GM19455 (cell line): ENCODE measurements around the gene CPXM2.
"Not testable (repeated sequence)": the region's sequence is repeated elsewhere in the genome, so short reads cannot be mapped to it uniquely, and the experiment has no call there.

Experiments used
- ATAC-seq: cut with Tn5 transposase; IDR thresholded peaks from one replicate; pipeline ENCODE4 v1.9.1; 2021; ENCODE audit not compliant: unreplicated experiment

The CPXM2 gene

DNA sequence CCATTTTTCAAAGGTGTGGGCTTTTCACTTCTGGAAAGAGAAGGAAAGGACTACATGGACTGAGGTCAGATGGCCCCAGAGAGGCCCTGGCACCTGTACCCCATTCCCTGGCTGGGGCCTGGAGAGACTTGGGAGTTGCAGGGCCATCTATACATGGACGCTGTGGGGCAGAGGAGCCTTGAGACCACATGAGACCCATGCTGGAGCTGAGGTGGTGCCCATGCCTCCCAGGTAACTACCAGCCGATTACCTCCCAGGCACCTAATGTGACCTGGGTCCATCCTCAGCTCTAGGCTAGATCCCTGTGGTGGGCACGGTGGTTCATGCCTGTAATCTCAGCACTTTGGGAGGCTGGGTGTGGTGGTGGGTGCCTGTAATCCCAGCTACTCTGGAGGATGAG lies 144.2 kb downstream of the CPXM2 start:
- ATAC-seq: no peak

DNA sequence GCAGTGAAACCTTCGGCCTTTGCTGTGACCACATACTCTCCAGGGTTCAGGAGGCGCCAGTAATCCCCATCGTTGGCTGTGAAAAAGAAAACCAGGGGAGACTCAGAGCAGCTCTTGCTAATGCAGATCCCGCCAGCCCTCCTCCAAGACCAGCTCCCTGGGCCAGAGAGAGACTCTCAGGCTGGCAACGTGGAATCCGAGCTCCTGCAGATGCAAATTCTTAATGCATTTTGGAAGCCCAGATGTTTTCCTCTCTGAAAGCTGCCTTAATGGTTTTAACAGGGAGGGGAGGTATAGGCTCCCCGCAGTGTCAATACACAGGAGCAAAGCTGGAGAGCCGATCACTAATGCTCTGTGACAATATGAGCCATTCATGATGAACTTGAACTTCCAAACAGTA lies 144.7 kb downstream of the CPXM2 start:
- no peak for ATAC-seq

DNA sequence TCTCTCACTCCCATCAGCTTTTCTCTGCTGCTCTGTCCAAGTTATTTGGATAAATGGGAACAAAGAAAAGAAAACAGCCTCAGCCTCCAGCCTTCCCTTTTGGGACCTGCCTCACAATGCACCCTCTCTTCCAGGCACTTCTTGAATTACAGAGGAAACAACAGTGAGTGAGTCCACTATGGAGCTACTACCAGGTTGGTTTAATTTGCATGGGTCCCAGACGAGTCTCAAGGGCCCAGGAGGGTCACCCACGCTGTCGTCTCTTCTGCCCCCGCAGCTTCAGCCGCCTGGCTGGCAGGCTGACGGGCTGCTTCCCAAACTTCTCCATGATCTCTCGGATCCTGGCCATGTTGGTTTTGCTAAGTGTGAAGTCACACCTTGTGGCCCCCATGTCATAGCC lies 145.1 kb downstream of the CPXM2 start:
- no peak for ATAC-seq

DNA sequence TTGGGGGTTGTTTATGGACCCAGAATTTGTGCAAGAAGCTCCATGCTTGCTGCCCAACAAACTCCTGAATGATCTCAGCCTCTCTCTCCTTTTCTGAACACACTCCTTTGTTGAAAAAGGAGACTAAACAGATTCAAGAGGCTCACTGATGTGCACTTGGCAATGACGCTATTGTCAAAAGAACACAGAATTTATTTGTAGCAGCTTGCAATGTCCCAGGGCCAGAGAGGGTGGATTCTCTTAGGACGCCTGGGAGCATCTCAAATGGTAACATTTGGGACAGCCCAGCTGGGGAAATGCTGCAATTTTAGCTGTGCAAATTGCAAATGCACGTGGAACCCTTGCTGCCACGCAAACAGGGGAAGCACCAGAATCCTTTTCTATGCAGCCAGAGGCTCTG lies 145.5 kb downstream of the CPXM2 start:
- no peak for ATAC-seq

DNA sequence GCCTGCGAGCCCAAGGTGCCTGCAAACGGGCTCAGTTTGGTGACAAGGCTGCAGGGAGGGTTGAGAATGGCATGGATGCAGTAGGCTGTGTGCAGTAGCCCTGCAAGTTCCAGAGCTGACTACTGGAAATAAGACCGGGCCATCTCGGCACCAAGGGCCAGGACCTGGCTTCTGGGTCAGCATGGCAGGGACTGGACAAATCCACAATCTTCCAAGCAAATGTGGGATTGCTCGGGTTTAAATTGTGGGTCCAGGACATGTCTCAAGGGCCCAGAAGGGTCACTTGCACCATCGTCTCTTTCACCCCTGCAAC lies 147.4 kb downstream of the CPXM2 start:
- no peak for ATAC-seq

DNA sequence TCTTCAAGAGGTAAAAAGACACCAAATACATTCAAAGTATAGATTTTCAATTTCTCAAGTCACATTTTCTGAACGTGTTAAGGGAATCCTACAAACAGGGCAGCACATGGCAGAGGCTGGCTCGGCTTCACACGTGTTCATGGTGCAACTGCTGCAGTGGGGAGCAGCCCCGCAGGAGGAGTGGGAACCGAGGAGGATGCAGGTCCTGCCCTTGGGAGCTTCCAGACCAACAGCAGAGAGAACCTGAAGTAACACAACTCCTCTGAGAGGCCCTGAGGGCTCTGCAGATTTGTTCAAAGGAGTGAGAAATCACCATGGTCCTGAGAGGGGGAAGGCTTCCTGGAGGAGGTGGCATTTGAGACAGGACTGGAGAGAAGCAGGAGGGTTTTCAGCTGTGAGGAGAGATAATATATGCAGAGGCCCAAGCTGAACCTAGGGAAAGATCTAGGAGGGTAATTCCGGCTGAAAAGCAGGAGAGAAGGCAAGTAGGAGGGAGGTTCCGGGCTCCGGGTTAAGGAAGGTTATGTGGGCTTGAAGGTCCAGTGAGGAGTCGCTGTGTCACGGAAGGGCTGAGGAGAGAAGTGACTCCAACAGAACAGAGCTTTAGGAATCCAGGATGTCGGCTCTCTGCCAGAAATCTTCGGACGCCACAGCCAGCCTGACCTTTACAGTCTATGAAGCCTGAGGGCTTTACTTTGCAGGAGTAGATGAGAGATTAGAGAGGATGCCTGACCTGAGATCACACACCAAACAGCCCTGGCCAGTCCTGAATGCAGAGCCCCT lies 148.0 kb downstream of the CPXM2 start:
- no peak for ATAC-seq

DNA sequence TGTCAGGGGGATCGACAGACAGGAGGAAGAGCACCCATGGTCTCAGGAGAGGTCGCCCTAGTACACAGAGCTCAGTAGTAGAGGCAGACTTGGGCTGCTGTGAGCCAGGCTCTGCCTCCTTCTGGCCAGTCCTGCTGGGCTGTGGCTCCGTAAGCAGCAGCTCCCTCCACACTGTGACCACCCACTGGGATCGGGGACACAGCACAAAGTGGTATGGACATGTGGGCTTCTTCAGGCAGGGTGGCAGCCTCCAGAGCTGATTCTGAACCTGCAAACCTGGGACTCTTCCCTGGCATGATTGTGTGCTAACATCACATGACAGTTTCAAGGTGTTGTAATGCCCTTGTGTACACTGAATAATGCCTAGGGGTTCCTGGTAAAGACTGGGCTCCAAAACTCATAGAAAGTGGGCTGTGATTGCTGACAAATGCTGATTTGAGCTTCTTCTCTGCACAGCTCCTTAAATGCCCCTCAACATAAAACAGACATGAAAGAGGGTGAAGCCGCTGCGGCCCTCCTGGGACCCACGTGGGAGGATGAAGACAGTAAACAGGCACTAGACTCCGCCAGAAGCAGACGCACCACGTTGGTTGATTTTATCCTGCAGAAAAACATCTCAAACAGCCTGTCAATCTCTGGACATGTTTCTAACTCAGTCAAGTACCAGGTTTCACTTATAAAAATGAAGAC lies 148.7 kb downstream of the CPXM2 start:
- ATAC-seq: no peak

DNA sequence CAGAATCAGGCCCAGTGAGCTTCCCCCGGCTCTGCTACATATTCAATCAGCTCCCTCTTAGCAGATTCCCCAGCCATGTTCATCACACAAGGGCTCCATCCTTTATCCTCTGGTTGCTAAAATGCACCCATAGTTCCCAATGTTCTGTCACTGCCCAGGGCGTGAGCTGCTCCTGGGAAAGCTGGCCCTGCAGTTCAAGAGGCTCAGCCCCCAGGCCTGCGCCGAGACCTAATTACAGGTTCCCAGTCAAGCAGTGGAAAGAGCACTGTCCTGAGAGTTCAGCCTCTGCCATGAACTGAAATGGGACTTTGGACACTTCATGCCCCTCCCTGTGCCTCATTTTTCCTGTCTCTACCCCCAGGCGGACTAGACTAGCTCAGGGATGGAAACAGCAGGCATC lies 149.9 kb downstream of the CPXM2 start:
- no peak for ATAC-seq

DNA sequence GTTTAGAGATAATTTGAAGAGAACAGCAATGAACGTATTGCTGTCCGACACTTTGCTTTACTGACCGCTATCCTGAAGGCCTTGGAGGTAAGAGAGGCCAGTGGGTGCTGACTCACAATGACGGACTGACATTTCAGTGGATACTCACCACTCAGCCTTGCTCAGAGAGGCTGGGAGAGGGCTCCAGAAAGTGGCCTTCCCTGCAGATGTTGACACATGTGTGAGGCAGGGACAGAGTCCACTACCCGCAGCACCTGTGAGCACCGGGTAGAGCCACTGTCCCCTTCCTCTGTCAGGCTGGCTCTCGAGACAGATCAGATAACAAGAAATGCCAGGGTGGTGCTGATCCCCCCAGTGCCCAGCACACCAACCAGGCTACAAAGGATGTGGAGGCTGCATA lies 150.5 kb downstream of the CPXM2 start:
- no peak for ATAC-seq

DNA sequence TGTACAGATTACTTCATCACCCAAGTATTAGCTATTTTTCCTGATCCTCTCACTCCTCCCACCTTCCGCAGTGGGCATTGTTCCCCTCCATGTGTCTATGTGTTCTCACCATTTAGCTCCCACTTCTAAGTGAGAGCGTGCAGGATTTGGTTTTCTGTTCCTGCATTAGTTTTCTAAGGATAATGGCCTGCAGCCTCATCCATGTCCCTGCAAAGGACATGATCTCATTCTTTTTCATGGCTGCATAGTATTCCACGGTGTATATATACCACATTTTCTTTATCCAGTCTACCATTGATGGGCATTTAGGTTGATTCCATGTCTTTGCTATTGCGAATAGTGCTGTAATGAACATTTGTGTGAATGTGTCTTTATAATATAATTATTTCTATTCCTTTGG lies 154.7 kb downstream of the CPXM2 start:
- ATAC-seq: not testable (repeated sequence)

DNA sequence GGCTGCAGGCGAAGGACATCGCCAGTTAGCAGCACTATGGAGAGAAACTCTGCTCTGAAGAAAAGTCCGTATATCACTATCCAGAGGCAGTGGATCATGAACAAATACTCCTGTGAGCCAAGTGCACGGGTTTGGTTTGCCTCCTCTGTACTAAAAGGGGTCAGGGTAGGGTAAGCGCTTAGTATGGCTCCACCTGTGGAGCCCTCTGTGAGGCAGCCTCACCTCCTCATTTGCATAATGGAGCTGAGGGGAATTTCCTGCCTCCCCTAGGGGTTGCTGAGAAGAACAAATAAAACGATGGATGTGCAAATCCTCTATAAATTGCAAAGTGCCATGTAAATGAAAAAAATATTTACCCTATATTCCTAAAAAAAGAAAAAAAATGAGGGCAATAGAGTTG lies 162.1 kb downstream of the CPXM2 start:
- no peak for ATAC-seq

DNA sequence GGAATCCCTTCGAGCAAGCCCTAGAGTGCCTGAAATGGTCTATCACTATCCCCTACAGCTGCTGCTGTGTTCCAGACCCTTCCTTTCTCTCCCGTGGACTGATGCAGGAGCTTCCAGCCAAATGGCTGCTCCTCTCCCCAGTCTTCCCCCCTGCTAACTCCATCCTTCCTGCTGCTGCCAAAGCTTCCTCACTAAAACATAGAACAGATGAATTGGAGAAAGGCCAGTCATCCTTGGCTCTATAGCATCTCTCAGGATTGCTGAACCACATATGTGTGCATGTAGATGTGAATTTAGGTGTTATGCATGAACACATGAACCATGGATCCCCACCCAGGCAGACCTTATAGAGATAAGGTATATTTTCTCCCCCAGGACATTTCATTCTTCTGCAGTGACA lies 164.8 kb downstream of the CPXM2 start:
- ATAC-seq: no peak

DNA sequence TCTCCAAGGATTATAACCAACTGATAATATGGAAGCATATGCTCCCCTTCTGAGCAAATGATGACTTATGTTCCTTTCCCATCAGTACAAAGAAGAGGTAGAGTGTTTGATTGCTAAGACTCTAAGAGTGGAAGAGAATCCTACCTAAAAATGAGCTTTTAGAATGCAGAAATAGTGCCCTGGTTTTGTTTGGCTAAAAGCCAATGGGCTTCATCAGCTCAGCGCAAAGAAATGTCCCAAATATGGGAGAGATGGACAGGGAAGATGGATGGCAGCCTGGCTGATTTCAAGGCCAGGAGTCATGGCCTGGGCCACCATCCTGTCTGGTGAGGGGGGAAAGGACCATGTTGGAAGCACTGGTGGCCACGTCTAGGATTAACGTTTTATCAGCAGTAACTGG lies 165.2 kb downstream of the CPXM2 start:
- ATAC-seq: no peak

DNA sequence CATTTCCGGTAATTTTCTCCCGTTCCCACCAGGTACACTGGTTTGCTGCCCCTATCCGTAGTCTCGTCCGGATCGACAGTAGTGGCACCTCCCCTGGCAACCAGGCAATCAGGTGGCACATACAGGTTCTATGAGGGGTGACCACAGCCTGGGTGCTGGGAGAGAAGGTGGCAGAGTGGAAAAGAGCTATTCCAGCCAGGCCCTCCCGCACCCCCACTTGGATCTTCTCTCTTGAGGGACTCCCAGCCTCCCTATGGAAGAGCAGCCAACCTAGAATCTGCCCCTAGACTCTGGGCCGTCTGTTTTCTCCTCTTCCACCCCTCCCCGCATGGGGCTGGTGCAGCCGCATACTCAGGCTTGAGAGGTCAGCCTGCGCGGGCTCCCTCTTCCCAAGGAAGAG lies 166.9 kb downstream of the CPXM2 start:
- ATAC-seq: no peak

DNA sequence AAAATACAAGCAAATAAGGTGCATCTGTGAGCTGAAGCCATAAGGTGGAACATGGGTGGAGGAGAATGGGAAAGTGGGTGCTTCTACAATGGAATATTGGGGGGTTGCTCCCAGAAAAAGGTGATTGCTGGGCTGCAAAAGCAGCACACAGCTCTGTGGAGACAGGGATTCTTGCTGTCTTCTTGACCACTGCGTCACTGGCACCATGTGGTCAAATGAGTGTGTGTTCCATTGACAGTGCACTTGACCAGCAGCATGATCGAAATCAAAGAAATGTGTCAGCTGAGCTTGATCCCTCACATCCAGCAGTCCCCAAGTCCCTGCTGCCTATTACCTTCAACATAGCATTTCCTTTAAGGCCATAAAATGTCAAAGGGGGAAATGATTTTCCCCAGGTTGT lies 169.3 kb downstream of the CPXM2 start:
- ATAC-seq: no peak

DNA sequence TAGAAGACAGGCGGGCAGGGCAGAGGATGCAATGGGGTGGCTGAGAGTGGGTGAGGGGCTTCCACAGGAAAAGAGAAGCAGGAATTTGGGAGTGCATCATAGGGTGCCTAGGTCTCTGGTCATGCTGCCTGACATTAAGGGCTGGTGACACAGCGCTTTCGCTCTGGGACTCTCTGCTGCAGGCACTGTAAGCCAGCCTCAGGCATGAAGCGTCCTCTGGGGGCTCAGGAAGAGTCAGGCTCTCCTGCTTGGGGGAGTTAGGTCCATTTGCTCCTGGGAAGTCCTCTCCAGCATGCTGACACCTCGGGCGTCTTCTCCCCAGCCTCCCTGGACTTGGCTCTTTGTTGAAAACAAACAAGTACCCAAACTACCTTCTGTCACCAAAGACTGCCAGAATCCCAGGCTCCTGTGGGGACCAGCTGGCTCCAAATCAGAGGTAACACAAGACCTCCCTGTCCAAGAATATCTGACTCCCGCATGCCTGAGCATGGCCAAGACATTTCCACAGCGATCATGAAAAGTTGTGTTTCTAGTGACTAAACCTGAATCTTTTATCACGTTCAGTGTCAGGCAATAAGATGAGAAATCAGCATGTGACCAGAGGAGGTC lies 170.1 kb downstream of the CPXM2 start:
- ATAC-seq: no peak

DNA sequence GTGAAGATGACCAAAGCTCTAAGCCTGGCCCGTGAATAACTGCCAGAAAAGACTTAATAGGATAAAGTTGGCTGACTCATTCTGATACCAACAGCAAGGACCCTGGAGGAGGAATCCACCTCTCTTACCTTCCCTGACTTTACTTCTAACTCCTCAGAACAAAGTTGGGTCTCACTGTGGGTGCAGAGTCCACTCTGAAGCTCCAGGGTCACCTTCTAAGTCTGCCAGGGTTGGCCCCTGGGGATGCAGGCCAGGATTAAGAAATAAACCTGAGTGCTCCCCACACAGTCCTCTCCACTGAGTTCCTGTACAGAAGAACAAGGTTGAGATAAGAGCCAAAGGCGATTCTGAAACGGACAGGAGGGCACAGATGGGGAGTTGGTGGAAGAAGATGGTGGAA lies 171.1 kb downstream of the CPXM2 start:
- ATAC-seq: no peak

DNA sequence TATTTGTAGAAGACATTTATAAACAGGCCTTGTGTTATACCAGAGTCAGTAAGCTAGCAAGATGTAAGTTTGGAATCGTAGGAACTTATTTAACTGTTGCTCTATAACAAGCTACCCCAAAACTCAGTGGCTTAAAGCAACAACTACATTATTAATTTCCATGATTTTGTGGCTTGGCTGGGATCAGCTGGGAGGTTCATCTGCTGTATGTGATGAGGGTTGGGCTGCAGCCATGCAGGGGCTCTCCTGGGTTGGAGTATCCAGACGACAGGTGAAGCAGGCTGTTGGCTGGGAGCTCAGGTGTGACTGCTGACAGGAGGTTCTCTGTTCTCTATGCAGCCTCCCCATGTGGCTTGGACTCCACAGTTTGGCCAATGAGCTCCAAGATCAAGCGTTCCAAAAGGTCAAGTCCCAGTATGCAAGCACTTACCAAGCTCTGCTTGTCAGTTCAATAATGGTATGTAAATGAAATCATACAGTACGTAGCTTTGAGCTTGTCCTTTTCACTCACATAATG lies 173.0 kb downstream of the CPXM2 start:
- no peak for ATAC-seq

DNA sequence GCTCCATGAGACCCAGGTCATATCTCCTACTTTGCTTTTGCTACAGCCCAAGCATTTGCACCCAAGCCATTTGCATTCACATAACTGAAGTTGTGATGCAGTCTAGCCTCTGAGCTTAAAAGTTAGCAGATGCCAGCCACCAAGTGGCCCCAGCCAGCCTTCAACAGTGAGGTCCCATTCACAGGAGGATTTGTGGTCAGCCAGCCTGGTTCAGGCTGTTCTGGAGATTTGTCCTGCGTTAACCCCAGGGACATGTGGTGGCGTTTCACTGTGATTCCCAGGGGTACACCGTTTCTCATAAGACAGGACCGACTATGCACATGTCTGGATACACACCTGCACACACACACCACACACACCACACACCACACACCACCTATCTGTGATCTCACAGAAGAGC lies 174.3 kb downstream of the CPXM2 start:
- ATAC-seq: no peak

DNA sequence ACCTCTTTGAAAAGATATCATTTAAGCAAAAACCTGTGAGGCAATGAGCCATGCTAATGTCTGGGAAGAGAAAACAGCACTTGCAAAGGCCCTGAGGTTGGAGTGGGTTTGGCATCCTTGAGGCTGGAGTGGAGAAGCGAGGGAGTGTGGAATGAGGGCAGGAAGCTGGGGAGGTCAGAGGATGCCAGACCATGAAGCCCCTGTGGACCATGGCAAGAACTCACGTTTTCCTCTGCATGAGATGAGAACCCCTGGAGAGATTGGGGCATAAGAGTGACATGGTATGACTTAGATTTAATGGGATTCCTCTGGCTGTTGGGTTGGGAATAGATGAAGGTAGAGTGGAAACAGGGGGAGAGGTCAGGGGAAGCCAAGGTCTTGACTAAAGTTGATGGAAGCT lies 176.1 kb downstream of the CPXM2 start:
- no peak for ATAC-seq

DNA sequence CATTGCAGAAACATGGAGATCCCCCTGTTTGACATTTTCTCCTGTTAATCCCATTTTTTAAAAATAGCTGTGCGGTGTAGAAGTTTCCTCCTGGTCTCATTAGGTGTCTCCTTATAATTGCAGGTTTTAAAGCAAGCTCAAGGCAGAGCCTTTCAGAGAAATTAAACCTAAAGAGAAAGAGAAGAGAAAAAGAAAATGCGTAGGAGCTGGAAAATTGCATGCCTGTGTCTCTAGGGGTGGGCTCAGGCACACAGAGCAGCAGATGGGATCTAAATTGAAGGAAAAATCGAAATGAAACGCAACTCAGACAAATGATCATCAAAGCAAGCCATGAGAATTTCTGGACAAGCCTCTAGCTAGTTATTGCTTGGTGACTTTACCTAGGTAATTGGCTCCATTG lies 185.4 kb downstream of the CPXM2 start:
- ATAC-seq: no peak

DNA sequence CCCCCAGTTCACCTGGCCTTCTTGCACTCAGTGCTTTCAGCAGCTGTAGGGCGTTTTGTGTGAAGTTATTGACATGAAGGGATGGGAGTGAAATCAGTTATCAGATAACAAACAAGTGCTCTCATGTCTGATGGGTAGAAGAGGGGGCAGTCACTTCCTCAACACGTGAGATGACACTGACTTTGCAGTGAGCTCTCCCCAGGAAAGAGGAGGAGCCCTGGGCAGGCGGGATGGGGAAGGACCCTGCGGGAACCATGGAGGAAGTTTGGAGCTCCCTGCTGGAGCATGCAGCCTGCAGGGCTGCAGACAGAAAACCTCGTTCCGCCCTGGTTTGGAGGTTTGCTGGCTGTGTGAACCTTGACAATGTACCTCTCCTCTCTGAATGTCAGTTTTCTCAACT lies 186.8 kb downstream of the CPXM2 start:
- ATAC-seq: no peak
